ENCODE measurements around the gene MAMLD1.

MAMLD1 gene

DNA sequence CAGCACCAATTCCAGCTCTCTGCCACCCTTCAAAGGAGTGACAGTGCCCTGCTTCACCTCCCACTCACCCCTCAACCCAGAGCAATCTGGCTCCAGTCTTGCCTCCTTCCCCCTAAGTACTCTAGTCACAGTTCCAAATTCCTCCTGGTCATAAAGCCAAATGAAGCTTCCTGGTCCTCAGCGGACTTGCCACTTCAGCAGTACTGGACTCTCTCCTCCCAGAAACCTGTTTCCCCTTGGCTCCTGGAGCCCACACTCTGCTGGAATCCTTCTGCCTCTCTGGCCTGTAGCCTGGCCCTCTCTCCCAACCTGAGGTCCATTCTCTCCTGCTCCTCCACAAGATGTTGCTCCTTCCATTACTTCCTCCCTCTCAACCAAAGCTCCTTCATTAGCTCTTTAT, 152.7 kb downstream of the MAMLD1 start:
- H3K4me1 ChIP-seq (ENCODE audit: insufficient read depth, low read length) = 0 out of 2 replicates have a peak, but pooled peaks cover 4% of the 10 kb centered on the region
- 98% methylated on average over 1 of the region's 1 CpG for WGBS
- no peaks in the 10 kb centered on the region for H3K9me3 ChIP-seq (ENCODE audit: insufficient read depth, low read depth, low read length)
- no peak overlapping the region for H3K27ac ChIP-seq (ENCODE audit: low read depth, low read length)
- H3K27me3 ChIP-seq (ENCODE audit: insufficient read depth, low read length) = no peaks in the 10 kb centered on the region
- H3K4me3 ChIP-seq (ENCODE audit: low read length) = no peak overlapping the region
- no peaks in the 10 kb centered on the region for H3K36me3 ChIP-seq (ENCODE audit: insufficient read depth, low read length)
- H3K9ac ChIP-seq (ENCODE audit: low read depth, low read length) = no peak overlapping the region

DNA sequence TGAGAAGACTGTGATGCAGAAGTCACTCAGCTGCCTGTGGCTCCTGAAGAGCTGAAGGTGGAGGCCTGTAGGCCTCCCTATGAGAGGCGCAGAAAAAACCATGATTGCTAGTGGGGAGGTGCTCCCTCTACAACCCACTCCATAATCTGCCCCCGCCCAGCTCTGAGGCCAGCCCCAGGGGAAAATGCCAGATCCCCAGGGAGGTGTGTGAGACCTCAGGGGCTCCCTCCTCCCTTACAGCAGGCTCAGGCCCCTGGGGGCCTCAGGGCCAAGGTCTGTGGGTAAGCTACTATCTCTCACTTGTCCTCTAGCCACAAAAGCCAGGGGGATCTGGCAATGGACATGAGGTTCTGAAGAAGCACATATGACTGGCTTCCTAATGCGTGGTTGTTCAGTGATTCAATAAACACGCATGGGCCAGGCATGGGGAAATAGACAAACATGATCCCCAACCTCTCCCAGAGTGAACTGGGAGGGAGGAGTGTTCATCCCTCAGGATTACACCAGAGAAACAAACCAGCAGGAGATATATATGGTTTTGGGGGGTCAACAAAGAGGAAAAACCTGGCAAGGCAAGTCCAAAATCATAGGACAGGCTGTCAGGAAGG, 154.3 kb downstream of the MAMLD1 start:
- no peaks in the 10 kb centered on the region for H3K36me3 ChIP-seq (ENCODE audit: insufficient read depth, low read length)
- H3K27me3 ChIP-seq (ENCODE audit: insufficient read depth, low read length) = no peaks in the 10 kb centered on the region
- H3K27ac ChIP-seq (ENCODE audit: low read depth, low read length) = no peak overlapping the region
- 0 out of 2 replicates have a peak, but pooled peaks cover 4% of the 10 kb centered on the region for H3K4me1 ChIP-seq (ENCODE audit: insufficient read depth, low read length)
- 56% methylated on average over 3 of the region's 4 CpGs for WGBS
- H3K9me3 ChIP-seq (ENCODE audit: insufficient read depth, low read depth, low read length) = no peaks in the 10 kb centered on the region
- no peak overlapping the region for H3K9ac ChIP-seq (ENCODE audit: low read depth, low read length)
- H3K4me3 ChIP-seq (ENCODE audit: low read length) = no peak overlapping the region

DNA sequence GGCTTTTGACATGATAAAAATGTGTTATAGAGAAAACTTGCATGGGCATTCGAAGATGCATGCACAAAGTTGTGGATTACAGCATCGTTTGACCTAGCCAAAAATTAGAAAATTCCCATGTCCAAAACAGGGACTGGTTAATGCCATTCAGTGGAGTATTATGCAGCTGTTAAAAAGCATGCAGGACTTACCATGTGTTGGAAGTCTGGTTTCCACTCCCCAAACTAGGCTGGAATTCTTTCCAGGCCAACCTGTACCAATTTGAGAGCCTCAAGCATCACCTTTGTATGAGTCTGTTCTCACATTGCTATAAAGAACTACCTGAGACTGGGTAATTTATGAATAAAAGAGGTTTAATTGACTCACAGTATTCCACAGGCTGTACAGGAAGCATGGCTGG, 159.4 kb downstream of the MAMLD1 start:
- Histone ChIP-seq H3K9me3 (ENCODE audit: insufficient read depth, low read depth, low read length) (no peaks in the 10 kb centered on the region), H3K27ac (ENCODE audit: low read depth, low read length) (no peak overlapping the region), H3K4me1 (ENCODE audit: insufficient read depth, low read length) (no peaks in the 10 kb centered on the region), H3K36me3 (ENCODE audit: insufficient read depth, low read length) (no peaks in the 10 kb centered on the region), H3K4me3 (ENCODE audit: low read length) (no peak overlapping the region), H3K9ac (ENCODE audit: low read depth, low read length) (no peak overlapping the region), H3K27me3 (ENCODE audit: insufficient read depth, low read length) (no peaks in the 10 kb centered on the region)
- WGBS = 93% methylated on average over 2 of the region's 2 CpGs

DNA sequence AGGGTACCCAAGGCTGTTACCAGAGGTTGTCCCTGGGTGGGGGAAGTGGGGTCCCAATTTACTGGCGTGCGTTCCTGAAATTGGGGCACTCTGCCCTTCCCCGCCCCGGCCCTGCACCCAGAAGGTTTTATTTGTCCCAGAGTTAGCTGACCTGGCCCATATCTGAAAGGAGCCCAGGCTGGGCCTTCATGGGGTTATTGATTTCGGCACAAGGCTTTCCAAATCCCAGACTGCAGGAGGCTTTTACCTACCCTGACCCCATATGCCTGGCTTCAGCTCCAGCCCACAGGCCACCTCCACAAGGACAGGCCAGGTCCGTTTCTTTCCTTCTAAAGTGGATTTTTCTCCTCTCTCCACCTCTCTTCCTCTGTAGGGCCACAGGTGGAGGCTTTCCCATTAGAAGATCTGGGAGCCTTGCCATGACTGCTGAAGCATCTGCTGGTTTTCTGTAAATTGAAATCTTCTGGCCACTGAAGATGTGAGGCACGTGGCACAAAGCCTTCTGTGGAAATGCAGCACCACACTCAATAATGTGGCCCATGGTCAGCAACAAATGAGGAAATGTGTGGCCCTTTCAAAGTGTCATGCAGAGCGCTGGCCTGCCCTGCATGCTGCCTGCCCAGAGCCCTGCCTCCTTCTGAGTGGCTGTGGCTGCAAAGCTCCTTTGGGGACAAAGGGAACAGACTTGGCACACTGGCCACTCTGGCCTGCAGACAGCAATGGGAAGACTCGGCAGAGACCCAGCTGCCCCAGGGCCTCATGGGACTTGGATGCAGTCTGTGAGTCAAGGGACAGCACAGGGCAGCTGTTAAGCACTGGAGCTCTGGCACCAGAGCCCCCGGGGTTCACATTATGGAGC, 162.2 kb downstream of the MAMLD1 start:
- 91% methylated on average over 10 of the region's 10 CpGs for WGBS
- Histone ChIP-seq H3K4me1 (ENCODE audit: insufficient read depth, low read length) (no peaks in the 10 kb centered on the region), H3K27me3 (ENCODE audit: insufficient read depth, low read length) (no peaks in the 10 kb centered on the region), H3K9ac (ENCODE audit: low read depth, low read length) (no peak overlapping the region), H3K27ac (ENCODE audit: low read depth, low read length) (no peak overlapping the region), H3K4me3 (ENCODE audit: low read length) (no peak overlapping the region), H3K9me3 (ENCODE audit: insufficient read depth, low read depth, low read length) (no peaks in the 10 kb centered on the region), H3K36me3 (ENCODE audit: insufficient read depth, low read length) (no peaks in the 10 kb centered on the region)

DNA sequence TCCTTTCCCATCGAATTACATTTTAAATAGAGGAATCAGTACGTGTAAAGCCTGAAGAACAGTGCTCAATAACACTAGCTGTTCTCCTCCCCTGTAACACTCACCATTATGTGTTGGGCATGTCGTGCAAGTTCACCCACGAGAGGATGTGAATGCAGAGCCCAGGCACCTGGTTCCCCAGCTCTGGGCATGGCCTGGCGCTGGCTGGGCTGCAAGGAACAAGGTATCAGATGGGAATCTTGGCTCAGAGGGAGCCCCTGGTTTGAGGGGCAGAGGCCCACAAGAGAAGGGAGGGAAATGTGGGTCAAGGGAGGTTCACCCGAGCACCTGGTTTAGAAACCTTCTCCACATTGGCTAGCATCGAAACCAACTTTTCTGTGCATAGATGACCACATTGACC, 163.6 kb downstream of the MAMLD1 start:
- no peak overlapping the region for H3K4me3 ChIP-seq (ENCODE audit: low read length)
- no peak overlapping the region for H3K9ac ChIP-seq (ENCODE audit: low read depth, low read length)
- H3K27me3 ChIP-seq (ENCODE audit: insufficient read depth, low read length) = no peaks in the 10 kb centered on the region
- 78% methylated on average over 7 of the region's 7 CpGs for WGBS
- no peak overlapping the region for H3K27ac ChIP-seq (ENCODE audit: low read depth, low read length)
- H3K36me3 ChIP-seq (ENCODE audit: insufficient read depth, low read length) = no peaks in the 10 kb centered on the region
- H3K4me1 ChIP-seq (ENCODE audit: insufficient read depth, low read length) = no peaks in the 10 kb centered on the region
- H3K9me3 ChIP-seq (ENCODE audit: insufficient read depth, low read depth, low read length) = no peaks in the 10 kb centered on the region

GRCh38 chrX:150527108-150527507, 164.0 kb downstream of the MAMLD1 start:
- Histone ChIP-seq H3K9ac (ENCODE audit: low read depth, low read length) (no peak overlapping the region), H3K9me3 (ENCODE audit: insufficient read depth, low read depth, low read length) (no peaks in the 10 kb centered on the region), H3K4me1 (ENCODE audit: insufficient read depth, low read length) (no peaks in the 10 kb centered on the region), H3K27ac (ENCODE audit: low read depth, low read length) (no peak overlapping the region), H3K36me3 (ENCODE audit: insufficient read depth, low read length) (no peaks in the 10 kb centered on the region), H3K27me3 (ENCODE audit: insufficient read depth, low read length) (no peaks in the 10 kb centered on the region), H3K4me3 (ENCODE audit: low read length) (no peak overlapping the region)
- whole genome bisulfite sequencing = 97% methylated on average over 3 of the region's 3 CpGs

DNA sequence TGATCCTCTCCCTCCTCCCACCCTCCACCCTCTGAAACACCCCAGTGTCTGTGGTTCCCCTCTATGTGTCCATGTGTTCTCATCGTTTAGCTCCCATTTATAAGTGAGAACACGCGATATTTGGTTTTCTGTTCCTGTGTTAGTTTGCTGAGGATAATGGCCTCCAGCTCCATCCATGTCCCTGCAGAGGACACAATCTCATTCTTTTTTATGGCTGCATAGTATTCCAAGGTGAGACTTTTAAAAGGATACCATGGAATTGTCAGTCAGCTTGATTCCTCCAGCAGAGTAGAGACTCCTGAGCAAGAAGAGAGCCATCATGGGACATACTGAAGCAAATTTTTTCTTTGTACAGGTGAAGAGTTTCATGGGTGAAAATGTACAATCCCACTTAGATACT, 166.5 kb downstream of the MAMLD1 start:
- H3K4me1 ChIP-seq (ENCODE audit: insufficient read depth, low read length) = no peaks in the 10 kb centered on the region
- H3K36me3 ChIP-seq (ENCODE audit: insufficient read depth, low read length) = no peaks in the 10 kb centered on the region
- no peak overlapping the region for H3K9ac ChIP-seq (ENCODE audit: low read depth, low read length)
- no peaks in the 10 kb centered on the region for H3K9me3 ChIP-seq (ENCODE audit: insufficient read depth, low read depth, low read length)
- no peaks in the 10 kb centered on the region for H3K27me3 ChIP-seq (ENCODE audit: insufficient read depth, low read length)
- no peak overlapping the region for H3K4me3 ChIP-seq (ENCODE audit: low read length)
- 96% methylated on average over 3 of the region's 3 CpGs for WGBS
- H3K27ac ChIP-seq (ENCODE audit: low read depth, low read length) = no peak overlapping the region

- Histone ChIP-seq H3K9me3 (ENCODE audit: insufficient read depth, low read depth, low read length) (no peaks in the 10 kb centered on the region), H3K4me1 (ENCODE audit: insufficient read depth, low read length) (no peaks in the 10 kb centered on the region), H3K4me3 (ENCODE audit: low read length) (no peak overlapping the region), H3K27me3 (ENCODE audit: insufficient read depth, low read length) (no peaks in the 10 kb centered on the region), H3K36me3 (ENCODE audit: insufficient read depth, low read length) (no peaks in the 10 kb centered on the region), H3K9ac (ENCODE audit: low read depth, low read length) (no peak overlapping the region), H3K27ac (ENCODE audit: low read depth, low read length) (no peak overlapping the region)
- WGBS = 95% methylated on average over 7 of the region's 7 CpGs
These were observed 167.7 kb downstream of the MAMLD1 start for GRCh38 chrX:150530821-150531220.

DNA sequence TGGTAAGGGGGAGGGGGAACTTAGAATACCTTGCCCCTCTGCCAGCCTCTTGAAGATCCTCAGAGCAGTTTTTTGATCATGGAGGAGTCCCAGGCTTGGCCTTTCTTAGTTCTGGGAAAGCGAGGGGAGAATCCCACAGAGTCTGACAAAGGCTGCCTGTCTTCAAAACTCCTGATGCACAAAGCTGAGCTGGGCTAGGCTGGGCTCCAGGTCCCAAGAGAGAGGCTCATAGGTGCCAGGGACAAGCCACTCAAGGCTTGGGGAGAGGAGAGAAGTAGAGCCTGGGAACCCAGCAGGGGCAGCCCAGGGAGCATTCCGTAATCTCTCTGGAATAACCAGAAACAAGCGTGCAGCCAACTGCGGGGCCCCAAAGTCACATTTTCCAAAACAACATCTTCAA, 168.3 kb downstream of the MAMLD1 start:
- Histone ChIP-seq H3K9me3 (ENCODE audit: insufficient read depth, low read depth, low read length) (no peaks in the 10 kb centered on the region), H3K27me3 (ENCODE audit: insufficient read depth, low read length) (no peaks in the 10 kb centered on the region), H3K27ac (ENCODE audit: low read depth, low read length) (no peak overlapping the region), H3K36me3 (ENCODE audit: insufficient read depth, low read length) (no peaks in the 10 kb centered on the region), H3K9ac (ENCODE audit: low read depth, low read length) (no peak overlapping the region), H3K4me3 (ENCODE audit: low read length) (no peak overlapping the region), H3K4me1 (ENCODE audit: insufficient read depth, low read length) (no peaks in the 10 kb centered on the region)
- 95% methylated on average over 4 of the region's 4 CpGs for WGBS

DNA sequence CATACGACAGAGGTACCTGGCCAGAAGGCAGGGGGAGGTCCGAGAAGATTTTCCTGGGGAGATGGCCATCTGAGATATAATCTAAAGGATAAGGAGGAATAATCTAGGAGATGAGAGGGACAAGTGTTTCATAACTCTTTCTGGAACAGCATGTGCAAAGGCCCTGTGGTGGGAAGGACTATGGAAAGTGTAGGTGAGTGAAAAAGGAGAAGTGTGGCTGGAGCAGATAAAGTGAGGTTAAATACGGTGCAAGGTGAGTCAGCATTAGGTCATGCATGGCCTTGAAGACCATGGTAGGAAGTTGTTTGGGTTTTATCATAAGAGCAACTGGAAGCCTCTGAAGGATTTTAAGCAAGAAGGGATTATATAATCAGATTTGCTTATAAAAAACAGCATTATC, 170.7 kb downstream of the MAMLD1 start:
- Histone ChIP-seq H3K9ac (ENCODE audit: low read depth, low read length) (no peak overlapping the region), H3K36me3 (ENCODE audit: insufficient read depth, low read length) (no peaks in the 10 kb centered on the region), H3K4me1 (ENCODE audit: insufficient read depth, low read length) (no peaks in the 10 kb centered on the region), H3K27me3 (ENCODE audit: insufficient read depth, low read length) (no peaks in the 10 kb centered on the region), H3K4me3 (ENCODE audit: low read length) (no peak overlapping the region), H3K27ac (ENCODE audit: low read depth, low read length) (no peak overlapping the region), H3K9me3 (ENCODE audit: insufficient read depth, low read depth, low read length) (no peaks in the 10 kb centered on the region)
- WGBS = 91% methylated on average over 3 of the region's 3 CpGs

DNA sequence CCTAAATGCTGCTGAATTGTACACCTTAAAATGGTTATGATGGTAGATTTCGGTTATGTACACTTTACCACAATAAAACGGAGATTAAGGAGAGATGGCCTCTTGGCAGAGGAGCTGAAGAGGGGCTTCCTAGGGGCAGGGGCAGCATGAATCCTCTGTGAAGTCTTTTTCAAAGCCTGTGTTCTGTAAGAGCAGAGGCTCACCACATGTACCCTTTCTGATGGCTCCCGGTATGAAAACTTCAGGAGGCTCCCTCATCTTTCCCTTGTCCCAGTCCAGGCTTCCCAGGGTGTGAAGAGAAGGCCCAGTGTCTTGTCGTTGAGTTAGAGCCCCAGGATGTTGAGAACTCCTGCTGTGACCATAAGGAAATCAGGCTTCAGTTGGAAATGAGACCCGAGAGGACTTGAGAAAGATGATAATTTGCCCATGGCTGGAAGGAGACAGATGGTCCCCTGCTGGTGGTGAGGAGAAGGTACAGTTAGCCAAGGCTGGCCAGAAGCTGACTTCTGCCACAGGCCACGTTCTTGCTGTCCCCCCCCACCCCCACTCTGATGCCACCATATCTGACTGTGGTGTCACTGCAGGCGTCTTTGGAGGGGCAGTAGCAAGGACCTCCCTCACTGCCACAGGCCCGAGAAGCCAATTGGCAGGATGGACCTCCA, 173.5 kb downstream of the MAMLD1 start:
- 67% methylated on average over 8 of the region's 8 CpGs for WGBS
- Histone ChIP-seq H3K36me3 (ENCODE audit: insufficient read depth, low read length) (no peaks in the 10 kb centered on the region), H3K27ac (ENCODE audit: low read depth, low read length) (no peak overlapping the region), H3K4me3 (ENCODE audit: low read length) (no peak overlapping the region), H3K9ac (ENCODE audit: low read depth, low read length) (no peak overlapping the region), H3K27me3 (ENCODE audit: insufficient read depth, low read length) (no peaks in the 10 kb centered on the region), H3K9me3 (ENCODE audit: insufficient read depth, low read depth, low read length) (no peaks in the 10 kb centered on the region), H3K4me1 (ENCODE audit: insufficient read depth, low read length) (no peaks in the 10 kb centered on the region)

All from HUES64 (cell line).